Left lung (tissue), 10 donors: ENCODE measurements around the gene MOBP. TPM values are rescaled to one million over a fixed set of nuclear protein-coding genes. Genes with fewer than 3 reads are reported as not detected.

Experiments used
- ATAC-seq: fragments of 200-7000 bp; cut with Tn5 transposase; one replicate; pipeline ENCODE4 v1.9.1; 2020; ENCODE audit warnings: moderate library complexity
- DNase-seq, 4 donors: peaks; one replicate each; pipeline ENCODE4 v3.0.0-alpha.2; 2013 to 2020
- H3K27ac ChIP-seq, 2 donors: fragments of 200-600 bp; sonication (generic) in 1 of 2; one replicate each; pipeline versions ENCODE4 v1.5.0 to v1.8.0; 2020 to 2021
- H3K27me3 ChIP-seq, 2 donors: fragments of 200-600 bp; sonication (generic) in 1 of 2; one replicate each; pipeline versions ENCODE4 v1.5.0 to v1.8.0; 2020 to 2021
- H3K36me3 ChIP-seq, 2 donors: fragments of 200-600 bp; sonication (generic) in 1 of 2; one replicate each; pipeline versions ENCODE4 v1.5.0 to v1.8.0; 2020 to 2021
- H3K4me1 ChIP-seq, 2 donors: fragments of 200-600 bp; one replicate each; pipeline ENCODE4 v1.8.0; 2021
- H3K4me3 ChIP-seq, 2 donors: fragments of 200-600 bp; sonication (generic) in 1 of 2; one replicate each; pipeline versions ENCODE4 v1.5.0 to v1.8.0; 2020 to 2021; ENCODE audit warnings: mild to moderate bottlenecking in 1 of 2
- H3K9me3 ChIP-seq, 2 donors: fragments of 200-600 bp; sonication (generic) in 1 of 2; one replicate each; pipeline versions ENCODE4 v1.5.0 to v1.8.0; 2020 to 2021
- intact Hi-C, 2 donors: fragments of 100-400 bp; cut with DNase I; formaldehyde crosslinking; loops; one replicate each; pipeline versions ENCODE4 v1.11.2 to v1.14.2; 2022
- polyA plus RNA-seq, 6 donors: library from polyadenylated mRNA; unstranded; fragments of 120-200 nt; gene quantifications; one replicate each; pipeline ENCODE4 v1.2.1, GENCODE V29; 2013; ENCODE audit not compliant: insufficient read length in 6 of 6
- total RNA-seq, 2 donors: library from RNA; stranded (reverse); fragmentation: NEBNext Ultra II Directional; extraction: Animal tissue kit (Norgen Biotek cat#: 25700); gene quantifications; one replicate each; pipeline ENCODE4 v1.2.1, GENCODE V29; 2021
- TF ChIP-seq, protein P1 (sequence below), 2 donors: fragments of 200-600 bp; sonication (generic) in 1 of 2; IDR thresholded peaks; one replicate each; pipeline versions ENCODE4 v1.5.0 to v1.8.0; 2021; ENCODE audit warnings: antibody characterized with exemption in 2 of 2
- donor health status: DM: no; HTN: yes; CAD: no.
- donor health status: DM: no; HTN: no; CAD: no.

Gene MOBP
- total and polyA plus RNA-seq, 8 donors: 0.08 to 0.55 (median 0.18) TPM

DNA sequence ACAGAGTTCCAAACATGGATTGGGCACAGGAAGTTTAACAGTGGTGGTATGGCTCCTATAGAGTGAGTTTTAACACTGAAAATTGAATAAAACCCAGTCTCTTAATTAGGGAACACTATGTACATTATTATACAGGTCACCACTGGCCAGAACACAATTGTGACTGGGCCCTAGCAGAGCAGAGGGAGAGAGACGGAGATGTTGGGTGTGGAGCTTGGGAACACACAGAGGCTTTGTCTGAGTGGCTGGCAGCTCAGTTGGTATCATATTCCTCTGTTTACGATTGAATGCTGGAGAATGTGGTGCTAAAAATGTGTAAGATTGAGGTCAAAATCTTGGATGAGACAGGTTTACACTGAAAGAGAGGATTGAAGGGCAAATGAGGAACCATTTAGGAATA is 6.8 kb upstream of the MOBP start:
- TF ChIP-seq, protein P1, sequence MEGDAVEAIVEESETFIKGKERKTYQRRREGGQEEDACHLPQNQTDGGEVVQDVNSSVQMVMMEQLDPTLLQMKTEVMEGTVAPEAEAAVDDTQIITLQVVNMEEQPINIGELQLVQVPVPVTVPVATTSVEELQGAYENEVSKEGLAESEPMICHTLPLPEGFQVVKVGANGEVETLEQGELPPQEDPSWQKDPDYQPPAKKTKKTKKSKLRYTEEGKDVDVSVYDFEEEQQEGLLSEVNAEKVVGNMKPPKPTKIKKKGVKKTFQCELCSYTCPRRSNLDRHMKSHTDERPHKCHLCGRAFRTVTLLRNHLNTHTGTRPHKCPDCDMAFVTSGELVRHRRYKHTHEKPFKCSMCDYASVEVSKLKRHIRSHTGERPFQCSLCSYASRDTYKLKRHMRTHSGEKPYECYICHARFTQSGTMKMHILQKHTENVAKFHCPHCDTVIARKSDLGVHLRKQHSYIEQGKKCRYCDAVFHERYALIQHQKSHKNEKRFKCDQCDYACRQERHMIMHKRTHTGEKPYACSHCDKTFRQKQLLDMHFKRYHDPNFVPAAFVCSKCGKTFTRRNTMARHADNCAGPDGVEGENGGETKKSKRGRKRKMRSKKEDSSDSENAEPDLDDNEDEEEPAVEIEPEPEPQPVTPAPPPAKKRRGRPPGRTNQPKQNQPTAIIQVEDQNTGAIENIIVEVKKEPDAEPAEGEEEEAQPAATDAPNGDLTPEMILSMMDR (IDR thresholded peaks at IDR 0.05): no peak
- H3K4me1 ChIP-seq: no peaks in the 10 kb centered on the region
- H3K27ac ChIP-seq: no peak overlapping the region
- no peaks in the 10 kb centered on the region for H3K36me3 ChIP-seq
- intact Hi-C loops: no loop called here
- DNase-seq (no peak), ATAC-seq (no peak)
- no peaks in the 10 kb centered on the region for H3K27me3 ChIP-seq
- H3K9me3 ChIP-seq: no peaks in the 10 kb centered on the region
- H3K4me3 ChIP-seq: no peak overlapping the region

DNA sequence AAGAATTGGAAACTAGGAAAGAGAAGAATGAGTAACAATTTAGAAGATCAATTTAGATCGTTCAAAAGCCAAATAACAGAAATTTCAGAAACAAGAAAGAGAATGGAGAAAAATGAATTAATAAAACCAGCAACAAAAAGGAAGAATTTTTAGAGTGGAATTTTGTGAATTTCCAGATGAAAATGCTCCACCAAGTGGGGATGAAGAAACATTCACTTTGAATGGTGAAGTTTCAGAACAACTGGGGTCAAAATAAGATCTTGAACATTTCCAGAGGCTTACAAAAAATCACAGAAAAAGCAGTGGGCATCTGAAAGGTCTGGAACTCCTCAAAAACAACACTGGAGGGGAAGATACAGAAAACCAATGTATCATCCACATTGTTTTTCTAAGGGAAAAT is 4.2 kb upstream of the MOBP start:
- no peak for ATAC-seq
- intact Hi-C loops: no loop called here
- no peak for DNase-seq
- no peaks in the 10 kb centered on the region for H3K9me3 ChIP-seq
- H3K27me3 ChIP-seq: no peaks in the 10 kb centered on the region
- TF ChIP-seq, protein P1 (IDR thresholded peaks at IDR 0.05): no peak
- no peak overlapping the region for H3K4me3 ChIP-seq
- no peaks in the 10 kb centered on the region for H3K4me1 ChIP-seq
- no peaks in the 10 kb centered on the region for H3K36me3 ChIP-seq
- H3K27ac ChIP-seq: no peak overlapping the region

DNA sequence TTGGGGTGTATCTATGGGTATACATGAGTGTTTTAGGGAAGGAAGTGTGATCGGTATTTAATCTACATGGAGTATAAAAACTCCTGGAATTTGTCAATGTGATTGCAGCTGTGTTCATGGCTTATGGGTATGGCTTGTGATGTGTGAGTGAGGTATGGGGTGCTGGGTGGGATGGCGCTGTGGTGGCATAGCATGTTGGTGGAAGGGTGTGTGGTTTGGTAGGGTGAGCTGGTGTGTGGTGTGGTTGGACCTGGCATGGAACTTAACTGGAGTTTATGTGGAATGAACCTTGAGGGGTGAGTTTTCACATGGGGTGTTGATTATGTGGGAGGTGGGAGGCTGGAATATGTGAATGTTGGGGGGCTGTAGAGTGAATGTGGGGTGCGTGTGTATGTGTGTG is 492 bp upstream of the MOBP start:
- Histone ChIP-seq H3K4me3 (no peak overlapping the region), H3K9me3 (no peaks in the 10 kb centered on the region), H3K4me1 (no peaks in the 10 kb centered on the region), H3K27ac (no peak overlapping the region), H3K27me3 (no peaks in the 10 kb centered on the region), H3K36me3 (no peaks in the 10 kb centered on the region)
- intact Hi-C loops: no loop called here
- DNase-seq: no peak
- TF ChIP-seq, protein P1 (IDR thresholded peaks at IDR 0.05): no peak
- no peak for ATAC-seq

DNA sequence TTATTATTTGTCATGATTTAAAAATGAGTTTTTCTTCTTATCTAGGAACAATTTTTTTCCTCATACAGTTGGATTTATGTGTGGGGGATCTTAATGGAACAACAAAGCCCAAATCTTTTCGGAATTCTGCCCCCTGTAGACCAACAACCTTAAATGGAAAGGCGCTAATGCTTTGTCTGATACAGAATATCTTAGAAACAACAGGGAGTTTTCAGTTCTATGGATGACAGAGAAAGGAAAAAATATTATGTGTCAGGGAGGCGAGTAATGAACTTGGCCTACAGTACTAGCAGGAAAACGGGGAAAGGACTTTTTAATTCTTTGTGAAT is 592 bp downstream of the MOBP start:
- Histone ChIP-seq H3K27me3 (peaks cover 0 to 5% of the 10 kb centered on the region in 2 donors), H3K9me3 (no peaks in the 10 kb centered on the region), H3K4me1 (no peaks in the 10 kb centered on the region), H3K4me3 (no peak overlapping the region), H3K36me3 (no peaks in the 10 kb centered on the region), H3K27ac (no peak overlapping the region)
- TF ChIP-seq, protein P1 (IDR thresholded peaks at IDR 0.05): no peak
- no peak for DNase-seq
- ATAC-seq: no peak
- intact Hi-C loops: no loop called here

DNA sequence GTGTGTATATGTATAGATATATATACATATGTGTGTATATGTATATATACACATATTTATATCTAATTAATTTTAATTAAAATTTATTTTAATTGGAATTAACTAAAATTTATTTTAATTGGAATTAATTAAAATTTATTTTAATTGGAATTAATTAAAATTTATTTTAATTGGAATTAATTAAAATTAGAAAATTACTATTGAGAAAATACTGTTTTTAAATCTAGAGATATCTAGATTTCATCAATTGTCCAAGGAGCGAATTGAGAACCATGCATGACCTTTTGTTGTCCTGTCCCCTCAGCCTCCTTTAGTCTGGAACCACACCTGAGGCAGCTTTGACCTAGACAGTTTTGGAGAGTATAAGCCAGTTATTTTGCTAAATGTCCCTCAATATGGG is 1.8 kb downstream of the MOBP start:
- no peaks in the 10 kb centered on the region for H3K9me3 ChIP-seq
- TF ChIP-seq, protein P1 (IDR thresholded peaks at IDR 0.05): no peak
- H3K36me3 ChIP-seq: no peaks in the 10 kb centered on the region
- H3K27ac ChIP-seq: no peak overlapping the region
- intact Hi-C loops: no loop called here
- peaks cover 0 to 10% of the 10 kb centered on the region in 2 donors for H3K27me3 ChIP-seq
- no peak for ATAC-seq
- no peaks in the 10 kb centered on the region for H3K4me1 ChIP-seq
- no peak for DNase-seq
- no peak overlapping the region for H3K4me3 ChIP-seq
